Upper lobe of left lung (tissue), 6 donors: ENCODE data around the gene CSNK2B. TPM values are rescaled to one million over a fixed set of nuclear protein-coding genes. Genes with fewer than 3 reads are reported as not detected.

Experiments used
- ATAC-seq, 2 donors: fragments of 200-7000 bp; cut with Tn5 transposase; one replicate each; pipeline ENCODE4 v1.9.1; 2022; ENCODE audit warnings: mild to moderate bottlenecking in 2 of 2, moderate library complexity in 2 of 2; ENCODE audit not compliant: low FRiP score in 2 of 2
- DNase-seq, 2 donors: peaks; one replicate each; pipeline ENCODE4 v3.0.0-alpha.2; 2019 to 2020
- H3K27ac ChIP-seq, 4 donors: fragments of 200-600 bp; sonication (generic); one replicate each; pipeline ENCODE4 v1.5.1; 2016 to 2019
- H3K27me3 ChIP-seq, 4 donors: fragments of 200-600 bp; sonication (generic); one replicate each; pipeline ENCODE4 v1.5.1; 2017 to 2019
- H3K36me3 ChIP-seq, 4 donors: fragments of 200-600 bp; sonication (generic); one replicate each; pipeline ENCODE4 v1.5.1; 2016 to 2019
- H3K4me1 ChIP-seq, 4 donors: fragments of 200-600 bp; sonication (generic); one replicate each; pipeline ENCODE4 v1.5.1; 2018 to 2019
- H3K4me3 ChIP-seq, 4 donors: fragments of 200-600 bp; sonication (generic); one replicate each; pipeline ENCODE4 v1.5.1; 2017 to 2019; ENCODE audit warnings: mild to moderate bottlenecking in 2 of 4, moderate library complexity in 1 of 4
- H3K9me3 ChIP-seq, 4 donors: fragments of 200-600 bp; sonication (generic); one replicate each; pipeline ENCODE4 v1.5.1; 2018 to 2019
- CTCF ChIP-seq, 6 experiments: fragments of 450-650 bp in 4 of 6; fragments of 200-600 bp in 2 of 6; sonication (generic) in 2 of 6; IDR thresholded peaks; one replicate each; pipeline ENCODE4 v1.5.1; 2016 to 2019; ENCODE audit warnings: antibody characterized with exemption in 6 of 6
- EP300 ChIP-seq, 4 donors: sonication (generic); formaldehyde crosslinking; IDR thresholded peaks; one replicate each; pipeline ENCODE4 v1.5.1; 2017; ENCODE audit warnings: antibody characterized with exemption in 4 of 4, control low read depth in 2 of 4
- POLR2A ChIP-seq, 4 donors: fragments of 450-650 bp; IDR thresholded peaks; one replicate each; pipeline ENCODE4 v1.5.1; 2016 to 2017; ENCODE audit warnings: antibody characterized with exemption in 4 of 4, mild to moderate bottlenecking in 2 of 4
- POLR2AphosphoS5 ChIP-seq, 2 donors: sonication (generic); formaldehyde crosslinking; IDR thresholded peaks; one replicate each; pipeline ENCODE4 v1.5.1; 2017; ENCODE audit warnings: antibody characterized with exemption in 2 of 2
- whole genome bisulfite sequencing, 2 donors: methylation state at CpG; one replicate each; pipeline ENCODE4 v1.1.5; 2017 to 2018; 5-methylcytosine and 5-hydroxymethylcytosine counted together
- total RNA-seq, 6 donors: library from RNA; depleted of rRNA in 4 of 6; stranded (reverse); fragments of >200 nt in 4 of 6; gene quantifications; one replicate each; pipeline versions ENCODE4 v1.1.0 to v1.2.1, GENCODE V29; 2016 to 2021
- donor health status: DM: no; HTN: no; CAD: no; lungs with moderate emphysema.
- donor health status: DM: no; HTN: yes; CAD: no; lungs with severe emphysema.

CSNK2B gene
- total RNA-seq, 6 donors from 2014 or later = 105 to 172 (median 130) TPM

- WGBS, 2 donors = 41 to 51% methylated on average over 7 to 8 of the region's 8 CpGs
- Histone ChIP-seq H3K27ac (peak overlapping the region in 2 of 4 donors; percentile 0 to 41), H3K4me1 (peaks cover 4 to 12% (median 10%) of the 10 kb centered on the region in 4 donors), H3K4me3 (no peak overlapping the region), H3K9me3 (no peaks in the 10 kb centered on the region), H3K27me3 (no peaks in the 10 kb centered on the region), H3K36me3 (no peaks in the 10 kb centered on the region)
- DNase-seq (peak in 1 of 2 donors; percentile 64), ATAC-seq (peak; percentile 16 to 17)
- TF ChIP-seq POLR2AphosphoS5 (IDR thresholded peaks at IDR 0.05) (peak in 1 of 2 donors; percentile 68), POLR2A (IDR thresholded peaks at IDR 0.05) (no peak), EP300 (IDR thresholded peaks at IDR 0.05) (peak in 1 of 4 donors; percentile 26)
Measured at GRCh38 chr6:31711233-31711632, 45.4 kb downstream of the CSNK2B start.

- no peak overlapping the region for H3K27ac ChIP-seq
- no peaks in the 10 kb centered on the region for H3K27me3 ChIP-seq
- no peaks in the 10 kb centered on the region for H3K36me3 ChIP-seq
- H3K9me3 ChIP-seq = no peaks in the 10 kb centered on the region
- TF ChIP-seq CTCF (IDR thresholded peaks at IDR 0.05) = peak in 1 of 6 experiments; percentile 25
- TF ChIP-seq POLR2A (IDR thresholded peaks at IDR 0.05) = no peak
- TF ChIP-seq EP300 (IDR thresholded peaks at IDR 0.05) = no peak
- TF ChIP-seq POLR2AphosphoS5 (IDR thresholded peaks at IDR 0.05) = no peak
- DNase-seq (peak in 1 of 2 donors; percentile 36), ATAC-seq (peak in 1 of 2 donors; percentile 43)
- peaks cover 4 to 12% (median 10%) of the 10 kb centered on the region in 4 donors for H3K4me1 ChIP-seq
- H3K4me3 ChIP-seq = no peak overlapping the region
- 85 to 89% methylated on average over 8 of the region's 8 CpGs for WGBS, 2 donors
Measured at GRCh38 chr6:31712296-31712695, 46.4 kb downstream of the CSNK2B start.

- ATAC-seq (no peak), DNase-seq (no peak)
- TF ChIP-seq EP300 (IDR thresholded peaks at IDR 0.05) = no peak
- Histone ChIP-seq H3K9me3 (no peaks in the 10 kb centered on the region), H3K4me3 (no peak overlapping the region), H3K27ac (no peak overlapping the region), H3K27me3 (no peaks in the 10 kb centered on the region), H3K36me3 (no peaks in the 10 kb centered on the region), H3K4me1 (peaks cover 8 to 12% (median 11%) of the 10 kb centered on the region in 4 donors)
- 77 to 84% methylated on average over 4 of the region's 4 CpGs for WGBS, 2 donors
Measured at GRCh38 chr6:31713465-31713864, 47.6 kb downstream of the CSNK2B start.

- Histone ChIP-seq H3K4me3 (no peak overlapping the region), H3K4me1 (peaks cover 8 to 16% (median 14%) of the 10 kb centered on the region in 4 donors), H3K27me3 (no peaks in the 10 kb centered on the region), H3K36me3 (no peaks in the 10 kb centered on the region), H3K27ac (no peak overlapping the region), H3K9me3 (no peaks in the 10 kb centered on the region)
- DNase-seq (no peak), ATAC-seq (no peak)
- 52 to 56% methylated on average over 5 of the region's 5 CpGs for WGBS, 2 donors
- TF ChIP-seq POLR2AphosphoS5 (IDR thresholded peaks at IDR 0.05) (no peak), POLR2A (IDR thresholded peaks at IDR 0.05) (no peak), EP300 (IDR thresholded peaks at IDR 0.05) (no peak), CTCF (IDR thresholded peaks at IDR 0.05) (no peak)
Measured at GRCh38 chr6:31713991-31714684, 48.3 kb downstream of the CSNK2B start.

GRCh38 chr6:31715022-31715958, 49.4 kb downstream of the CSNK2B start, which contains the start of gene LY6G6D:
LY6G6D (plus strand) TSS chr6:31715348; CDS start chr6:31715356, 8 bp downstream.
- H3K9me3 ChIP-seq = no peaks in the 10 kb centered on the region
- DNase-seq (no peak), ATAC-seq (no peak)
- H3K27ac ChIP-seq = peak within 1 kb of the TSS in 1 of 4 donors; percentile 45
- H3K27me3 ChIP-seq = no peaks in the 10 kb centered on the region
- no peak within 1 kb of the TSS for H3K4me3 ChIP-seq
- no peaks in the 10 kb centered on the region for H3K36me3 ChIP-seq
- TF ChIP-seq CTCF (IDR thresholded peaks at IDR 0.05) (no peak), POLR2A (IDR thresholded peaks at IDR 0.05) (no peak), EP300 (IDR thresholded peaks at IDR 0.05) (no peak), POLR2AphosphoS5 (IDR thresholded peaks at IDR 0.05) (no peak)
- whole genome bisulfite sequencing, 2 donors = 73 to 82% methylated on average over 10 to 16 of the region's 16 CpGs
- peaks cover 8 to 16% (median 14%) of the 10 kb centered on the region in 4 donors for H3K4me1 ChIP-seq
